Measurements from ENCODE around the gene EMX2. TPM values are rescaled to one million over a fixed set of nuclear protein-coding genes. Genes with fewer than 3 reads are reported as not detected.
"Not testable (repeated sequence)": the region's sequence is repeated elsewhere in the genome, so short reads cannot be mapped to it uniquely, and the experiment has no call there.

The EMX2 gene
- total RNA-seq, result 2.0 TPM

DNA sequence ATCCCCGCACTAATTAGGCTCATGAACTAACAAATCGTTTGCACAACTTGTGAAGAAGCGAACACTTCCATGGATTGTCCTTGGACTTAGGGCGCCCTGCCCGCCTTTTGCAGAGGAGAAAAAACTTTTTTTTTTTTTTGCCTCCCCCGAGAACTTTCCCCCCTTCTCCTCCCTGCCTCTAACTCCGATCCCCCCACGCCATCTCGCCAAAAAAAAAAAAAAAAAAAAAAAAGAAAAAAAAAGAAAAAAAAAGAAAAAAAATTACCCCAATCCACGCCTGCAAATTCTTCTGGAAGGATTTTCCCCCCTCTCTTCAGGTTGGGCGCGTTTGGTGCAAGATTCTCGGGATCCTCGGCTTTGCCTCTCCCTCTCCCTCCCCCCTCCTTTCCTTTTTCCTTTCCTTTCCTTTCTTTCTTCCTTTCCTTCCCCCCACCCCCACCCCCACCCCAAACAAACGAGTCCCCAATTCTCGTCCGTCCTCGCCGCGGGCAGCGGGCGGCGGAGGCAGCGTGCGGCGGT lies at the start of gene EMX2:
TSS of gene EMX2 (plus strand) at position 41 of the 519 bp plus-strand sequence. CDS start 522 bp downstream, outside the sequence.
- FAIRE-seq, result no peak
- no peak for DNase-seq (ENCODE audit: low spot score in 2 of 2)

DNA sequence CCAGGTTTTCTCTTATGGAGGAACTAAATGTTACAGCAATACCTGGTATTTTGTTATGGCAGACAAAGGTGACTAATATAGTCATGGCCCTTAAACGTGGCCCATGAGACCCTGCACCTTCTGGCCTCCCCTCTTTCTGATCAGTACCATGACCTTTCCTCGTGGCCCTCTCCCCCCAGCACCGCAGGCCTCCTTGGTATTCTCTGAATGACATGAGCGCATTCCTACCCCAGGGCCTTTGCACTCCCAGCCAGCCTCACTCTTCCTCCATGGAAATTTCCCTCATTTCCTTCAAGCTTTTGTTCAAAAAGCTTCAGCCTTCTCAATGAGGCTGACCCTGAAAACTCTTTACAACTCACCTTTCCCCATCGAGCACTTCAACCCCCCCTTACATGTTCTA lies 46.5 kb upstream of the EMX2 start:
- FAIRE-seq, result no peak
- DNase-seq (ENCODE audit: low spot score in 2 of 2), result no peak

DNA sequence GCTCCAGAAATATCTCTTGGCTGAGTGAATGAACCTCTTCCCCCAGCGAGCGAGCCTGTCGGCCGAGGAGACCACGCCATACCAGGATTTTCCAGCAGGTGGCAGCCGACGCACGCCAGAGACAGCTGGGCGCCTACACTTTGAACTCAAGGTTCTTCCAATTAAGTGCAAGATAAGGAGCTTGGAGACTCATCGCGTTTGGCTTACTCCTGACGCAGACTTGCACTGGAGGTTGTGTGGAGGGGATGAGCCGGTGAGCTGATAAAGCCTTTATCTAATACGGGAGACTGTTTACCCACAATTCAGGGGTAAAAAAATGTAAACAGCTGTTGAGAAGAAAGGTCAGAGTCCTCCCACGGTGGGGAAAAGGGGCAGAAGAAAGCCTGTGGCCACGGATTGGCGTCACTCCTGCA lies 45.9 kb upstream of the EMX2 start:
- DNase-seq (ENCODE audit: low spot score in 2 of 2) (peak; percentile 31 to 76), FAIRE-seq (no peak)

DNA sequence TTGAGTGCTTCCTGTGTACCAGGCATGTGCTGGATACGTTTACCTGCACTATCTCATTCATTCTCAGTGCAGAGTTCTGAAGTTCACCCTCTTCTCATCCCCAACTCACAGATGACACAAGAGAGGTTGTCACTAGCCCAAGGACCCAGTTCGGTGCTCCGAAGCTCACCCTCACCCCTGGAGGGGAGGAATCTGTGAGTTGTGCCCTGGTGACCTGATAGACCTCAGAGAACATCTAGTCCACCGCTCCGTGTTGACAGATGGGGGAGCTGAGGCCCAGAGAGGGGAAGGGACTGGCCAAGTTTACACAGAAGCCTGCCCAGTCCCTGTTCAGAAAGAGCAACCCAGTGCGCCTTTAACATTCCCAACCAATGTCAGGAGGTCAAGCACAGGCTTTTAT lies 44.8 kb upstream of the EMX2 start:
- FAIRE-seq (no peak), DNase-seq (ENCODE audit: low spot score in 2 of 2) (no peak)

DNA sequence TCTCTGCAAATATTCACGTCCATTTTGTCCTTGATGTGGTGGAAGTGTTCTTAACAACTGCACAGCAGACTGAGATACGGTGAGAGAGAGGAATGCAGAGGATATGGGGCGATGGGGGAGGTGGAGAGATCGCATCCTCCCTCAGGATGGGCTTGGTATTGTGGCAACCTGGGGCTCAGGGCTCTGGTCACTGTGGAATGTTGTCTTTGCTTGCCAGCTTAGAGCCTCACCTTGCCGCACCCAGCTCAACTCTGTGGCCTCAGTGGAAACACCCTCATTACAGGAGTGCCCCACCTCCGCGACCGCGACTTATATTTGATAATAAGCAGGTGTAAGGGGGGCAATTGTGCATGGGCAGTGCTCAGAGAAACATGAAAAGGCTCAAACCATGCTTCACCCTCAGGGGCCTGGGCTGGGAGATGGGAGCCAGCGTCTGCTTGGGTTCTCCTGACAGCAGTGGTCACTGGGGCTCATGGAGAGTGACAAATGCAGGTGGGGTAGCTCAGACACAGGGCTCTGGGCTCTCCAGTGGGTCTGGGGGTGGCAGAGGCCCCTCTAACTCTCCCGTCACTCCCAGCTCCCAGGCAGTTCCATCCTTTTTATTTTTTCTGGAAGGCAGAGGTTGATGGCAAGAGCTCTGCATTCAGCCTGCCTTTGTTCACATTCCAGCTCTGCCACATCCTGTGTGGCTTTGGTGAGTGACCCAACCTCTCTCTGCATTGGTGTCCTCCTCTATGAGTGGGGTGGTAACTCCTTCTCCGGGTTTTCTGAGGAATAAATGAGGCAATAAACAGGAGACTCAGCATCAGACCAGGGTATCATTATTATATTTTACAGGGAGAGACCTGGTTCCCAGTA lies 43.1 kb upstream of the EMX2 start:
- DNase-seq (ENCODE audit: low spot score in 2 of 2), result no peak
- no peak for FAIRE-seq

DNA sequence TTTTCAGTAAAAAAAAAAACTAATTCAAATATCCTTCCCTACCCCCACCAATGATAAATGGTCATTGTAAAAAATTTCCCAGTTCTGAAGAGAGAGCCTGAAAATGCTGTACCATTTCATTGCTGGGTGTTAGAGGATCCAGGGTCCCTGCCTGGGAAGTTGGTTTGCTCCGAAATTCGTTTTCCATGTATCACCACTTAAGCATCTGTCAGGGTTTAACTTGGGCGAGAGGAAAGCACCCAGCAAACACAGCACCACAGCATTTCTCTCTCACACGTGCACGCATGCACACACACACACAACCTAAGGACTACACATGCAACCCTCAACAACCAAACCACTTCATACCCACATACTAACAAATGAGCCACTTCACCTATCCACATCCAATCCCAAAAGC lies 42.1 kb upstream of the EMX2 start:
- no peak for FAIRE-seq
- DNase-seq (ENCODE audit: low spot score in 2 of 2), result no peak

DNA sequence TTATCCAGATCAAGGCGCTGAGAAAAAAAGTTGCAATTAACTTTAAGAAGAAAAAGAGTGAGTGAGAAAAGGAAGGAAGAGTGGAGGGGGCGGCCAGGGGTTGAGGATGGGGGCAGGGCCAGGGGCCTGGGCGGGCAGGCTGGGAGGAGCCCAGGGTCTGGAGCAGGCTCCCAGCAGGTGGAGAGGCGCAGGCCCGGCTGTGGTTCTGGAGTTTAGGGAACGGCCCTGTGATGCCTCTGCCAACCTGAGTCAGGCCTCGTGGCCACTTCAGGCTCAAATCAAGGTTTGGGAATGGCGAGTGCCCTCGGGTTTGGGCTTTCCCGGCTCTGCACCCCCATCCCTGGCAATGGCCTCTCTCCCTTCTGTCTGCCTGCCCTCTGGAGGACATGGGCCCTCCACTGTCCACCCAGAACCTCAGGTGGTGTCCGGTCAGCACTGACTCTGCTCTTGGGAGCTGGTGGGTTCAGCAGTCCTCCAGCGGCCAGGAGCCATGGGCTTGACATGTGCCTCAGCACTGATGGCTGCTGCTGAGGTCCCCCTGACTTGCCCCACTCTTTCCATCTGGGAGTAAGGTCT lies 41.0 kb upstream of the EMX2 start:
- FAIRE-seq, result no peak
- no peak for DNase-seq (ENCODE audit: low spot score in 2 of 2)

DNA sequence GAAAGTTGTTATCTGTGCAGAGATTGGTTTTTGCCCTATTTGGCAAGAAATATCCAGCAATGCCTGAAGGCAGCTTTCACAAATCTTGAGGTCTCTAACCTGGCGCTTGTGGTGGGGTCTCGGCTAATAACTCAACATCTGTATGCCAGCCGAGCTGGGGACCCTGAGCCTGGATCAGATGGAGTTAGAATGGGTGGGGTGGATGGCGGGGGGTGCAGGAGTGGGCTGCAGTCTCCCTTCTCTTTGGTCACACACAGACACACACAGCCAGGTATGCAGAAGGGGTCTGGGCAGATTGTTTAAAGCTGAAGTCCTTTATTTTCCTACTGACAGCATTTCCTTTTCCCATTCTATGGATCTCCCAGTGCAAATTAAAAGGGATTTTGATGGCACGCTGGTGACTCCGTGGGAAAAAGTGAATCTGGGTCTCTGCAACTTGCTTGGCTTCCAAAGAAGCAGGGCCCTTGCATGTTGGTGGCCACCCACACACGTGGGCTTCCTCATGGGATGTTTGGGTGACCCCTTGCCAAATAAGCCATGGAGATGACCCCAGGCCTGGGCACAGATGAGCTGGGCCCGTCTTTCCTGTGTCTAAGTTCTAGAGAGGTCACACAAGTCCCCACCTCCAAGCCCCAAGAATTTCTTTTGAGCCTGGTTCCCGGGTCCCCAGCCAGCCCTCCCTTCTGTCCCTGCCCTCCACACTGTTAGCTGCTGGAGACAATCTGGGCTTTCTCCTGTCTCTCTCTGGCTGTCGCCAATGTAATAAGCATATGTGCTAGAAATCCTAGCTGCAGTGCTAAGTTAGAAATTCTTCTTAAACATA lies 39.9 kb upstream of the EMX2 start:
- no peak for FAIRE-seq
- DNase-seq (ENCODE audit: low spot score in 2 of 2), result no peak

DNA sequence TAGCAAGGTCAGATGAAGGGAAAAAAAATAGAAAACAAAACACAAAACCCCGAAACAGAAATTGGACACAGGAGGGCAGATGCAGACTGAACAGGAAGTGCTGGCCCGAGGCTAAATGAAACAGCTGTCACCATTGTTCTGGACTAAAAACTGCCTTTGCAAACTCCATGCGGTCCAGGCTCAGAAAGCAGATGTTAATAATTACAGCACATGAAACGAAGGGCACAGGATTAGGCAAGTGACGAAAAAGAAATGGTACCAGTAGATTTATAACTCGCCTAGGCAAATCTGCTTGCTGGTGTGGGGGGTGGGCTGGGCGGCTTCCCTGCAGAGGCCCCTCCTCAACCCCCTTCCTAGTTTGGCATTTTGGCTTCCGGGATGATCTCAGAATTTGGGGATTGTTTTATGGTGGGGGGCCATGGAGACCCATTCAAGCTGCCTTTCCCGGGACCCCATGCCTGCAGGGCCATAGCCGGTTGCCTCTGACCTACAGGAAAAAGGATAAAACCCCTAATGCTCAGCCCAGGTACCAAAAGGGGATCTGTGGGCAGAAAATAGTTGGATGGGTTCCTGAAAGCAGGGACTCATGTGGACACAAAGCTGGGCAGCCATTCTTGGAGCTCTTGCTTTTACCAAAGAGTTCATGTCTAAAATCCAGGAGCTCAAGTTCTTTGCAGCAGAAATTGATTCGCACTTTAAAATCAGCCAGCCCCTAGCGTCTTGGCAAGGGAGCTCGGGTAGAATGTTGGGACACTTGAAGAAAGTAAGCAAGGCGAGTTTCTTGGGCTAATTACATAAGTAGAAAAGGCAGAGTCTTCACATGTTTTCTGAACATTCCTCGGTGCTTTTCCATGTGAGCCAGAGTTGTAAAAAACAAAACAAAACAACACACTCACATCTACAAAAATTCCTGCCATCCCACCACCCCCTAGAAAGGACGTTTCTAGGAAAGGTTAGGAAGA lies 39.0 kb upstream of the EMX2 start:
- FAIRE-seq (no peak), DNase-seq (ENCODE audit: low spot score in 2 of 2) (no peak)

DNA sequence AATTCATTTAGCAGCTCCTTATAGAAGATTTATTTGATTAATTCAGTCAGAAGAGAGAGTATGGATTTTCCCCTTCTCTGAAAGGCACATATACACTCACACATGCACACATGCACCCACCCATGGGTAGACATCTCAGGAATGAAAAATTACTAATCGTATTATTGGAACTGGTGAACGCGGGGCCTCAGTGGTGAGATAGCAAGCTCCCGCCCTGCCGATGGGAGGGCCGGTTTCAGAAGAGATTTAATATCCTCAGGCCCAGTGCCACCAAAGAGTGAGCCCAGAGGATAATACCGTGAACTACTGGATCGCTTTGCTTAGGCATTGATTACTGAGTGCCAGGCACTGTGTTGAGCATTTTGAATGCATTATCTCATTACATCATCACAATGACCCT lies 38.0 kb upstream of the EMX2 start:
- FAIRE-seq (no peak), DNase-seq (ENCODE audit: low spot score in 2 of 2) (no peak)

DNA sequence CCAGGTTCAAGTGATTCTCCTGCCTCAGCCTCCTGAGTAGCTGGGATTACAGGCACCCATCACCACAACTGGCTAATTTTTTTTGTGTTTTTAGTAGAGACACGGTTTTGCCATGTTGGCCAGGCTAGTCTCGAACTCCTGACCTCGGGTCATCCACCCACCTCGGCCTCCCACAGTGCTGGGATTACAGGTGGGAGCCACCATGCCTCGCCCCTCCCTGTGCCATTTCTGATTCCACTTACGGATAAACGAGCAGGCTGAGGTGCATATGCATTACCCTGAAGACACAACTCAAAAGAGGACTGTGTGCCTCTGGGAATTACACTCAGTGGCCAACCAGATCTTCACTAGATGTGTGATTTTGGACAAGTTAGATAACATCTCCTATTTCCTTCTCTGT lies 35.5 kb upstream of the EMX2 start:
- not testable (repeated sequence) for DNase-seq (ENCODE audit: low spot score in 2 of 2); FAIRE-seq

DNA sequence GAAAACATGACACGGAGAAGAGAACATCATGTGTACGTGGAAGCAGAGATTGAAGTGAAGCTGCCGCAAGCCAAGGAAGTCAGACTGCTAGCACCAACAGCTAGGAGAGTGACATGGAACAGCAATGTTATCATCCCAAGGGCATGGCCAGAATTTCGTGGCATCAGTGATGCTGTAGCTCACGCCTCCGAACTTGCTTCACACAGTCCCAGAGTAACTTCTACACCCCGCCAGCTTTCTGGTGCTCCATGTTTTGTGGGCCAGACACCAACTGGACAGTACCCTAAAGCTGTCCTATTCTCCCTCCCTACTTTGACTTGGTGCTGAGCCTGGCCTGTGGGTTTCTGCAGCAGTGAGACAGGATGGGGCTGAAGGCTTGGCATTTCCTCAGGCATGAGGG lies 33.0 kb upstream of the EMX2 start:
- DNase-seq (ENCODE audit: low spot score in 2 of 2), result no peak
- no peak for FAIRE-seq

DNA sequence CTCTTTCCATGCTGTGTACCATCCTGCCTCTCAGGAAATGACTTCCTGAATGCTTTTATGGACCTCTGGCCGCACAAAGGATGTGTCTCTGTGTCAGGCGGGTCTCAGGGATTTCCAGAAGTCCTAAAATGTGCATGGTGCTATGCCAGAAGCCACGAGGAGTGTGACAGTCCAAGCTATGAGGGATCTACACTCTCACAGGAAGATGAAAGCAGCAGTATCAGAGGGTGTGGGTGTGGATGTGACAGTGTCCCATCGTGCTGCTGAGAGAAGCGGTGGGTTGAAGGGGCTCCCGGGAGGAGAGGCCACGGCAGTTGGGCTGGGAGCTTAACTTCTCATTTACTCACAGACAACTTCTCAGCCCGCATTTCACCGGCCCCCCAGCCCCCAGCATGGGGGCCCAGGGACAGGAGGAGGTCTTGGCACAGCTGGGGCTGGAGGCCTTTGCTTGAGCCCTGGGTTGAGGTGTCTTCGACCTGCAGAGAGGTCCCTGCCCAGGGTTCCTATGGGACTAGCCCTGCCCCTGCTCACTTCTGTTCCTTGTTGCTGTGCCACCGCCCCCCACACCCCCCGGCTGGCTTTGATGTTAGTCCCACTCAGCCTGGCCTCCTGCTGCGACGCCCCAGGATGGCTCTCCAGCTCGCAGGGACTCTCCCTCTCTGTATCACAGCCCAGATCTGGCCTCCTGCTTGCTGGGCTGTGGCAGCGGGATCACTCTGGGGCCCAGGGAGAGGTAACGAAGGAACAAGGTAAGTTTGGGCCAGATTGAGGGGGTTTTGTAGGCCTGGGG lies 30.8 kb upstream of the EMX2 start:
- FAIRE-seq, result no peak

DNA sequence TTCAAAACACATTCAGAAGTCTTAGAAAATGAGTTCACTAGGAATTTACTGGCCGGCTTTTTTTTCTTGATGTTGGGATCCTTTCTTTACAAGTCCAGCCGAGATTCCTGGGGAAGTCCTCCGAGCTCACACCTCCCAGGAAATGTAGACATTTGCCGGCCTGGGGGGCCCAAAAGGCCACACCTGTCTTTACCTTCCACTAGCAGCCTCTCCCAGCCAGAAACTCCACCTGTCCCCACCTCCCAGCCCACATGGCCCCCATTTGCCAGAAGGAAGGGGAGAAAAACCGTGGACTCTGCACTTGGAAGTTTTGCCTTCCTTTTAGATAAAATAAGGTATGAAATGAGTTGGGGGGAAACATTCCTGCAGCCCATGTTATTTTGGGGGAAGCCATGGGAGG lies 27.6 kb upstream of the EMX2 start:
- FAIRE-seq, result no peak
- no peak for DNase-seq (ENCODE audit: low spot score in 2 of 2)

More for the DNA sequence above, 30.8 kb upstream of the EMX2 start:
- no peak for DNase-seq (ENCODE audit: low spot score in 2 of 2)

DNA sequence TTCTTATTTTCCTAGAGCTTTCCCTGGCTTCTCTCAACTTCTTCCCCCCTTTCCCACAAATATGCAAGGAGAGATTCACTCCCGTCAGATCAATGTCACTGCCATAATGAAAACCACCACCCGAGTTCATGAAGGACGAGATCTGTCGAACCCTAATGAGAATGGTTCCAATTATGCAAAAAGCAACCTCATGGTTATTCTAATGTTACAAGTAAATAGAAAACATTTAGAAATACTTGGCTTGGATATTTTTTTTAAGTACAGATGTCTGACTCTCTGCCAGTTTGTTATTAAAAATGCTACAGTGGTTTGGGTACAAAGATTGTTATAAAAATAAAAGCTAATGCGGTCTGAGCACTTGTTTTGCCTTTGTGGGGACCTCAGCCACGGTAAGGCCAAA lies 25.9 kb upstream of the EMX2 start:
- DNase-seq (ENCODE audit: low spot score in 2 of 2) (no peak), FAIRE-seq (no peak)

DNA sequence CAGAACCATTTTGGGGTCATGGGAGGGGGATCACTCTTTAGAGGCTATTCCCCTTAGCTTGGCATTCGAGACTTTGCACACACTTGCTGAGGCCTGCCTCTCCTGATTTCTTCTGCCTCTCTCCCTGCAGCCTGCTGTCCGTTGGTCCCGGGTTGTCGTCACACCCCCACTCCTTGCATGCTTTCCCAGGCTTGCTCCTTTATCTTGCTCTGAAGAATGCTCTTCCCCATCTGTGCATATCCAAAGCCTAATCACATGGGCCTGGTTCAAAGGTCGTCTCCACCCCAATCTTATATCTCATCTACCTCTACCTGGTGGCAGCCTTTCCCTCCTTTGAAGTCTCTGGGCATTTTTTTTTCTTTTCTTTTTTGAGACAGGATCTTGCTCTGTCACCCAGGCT lies 24.3 kb upstream of the EMX2 start:
- no peak for FAIRE-seq
- no peak for DNase-seq (ENCODE audit: low spot score in 2 of 2)

DNA sequence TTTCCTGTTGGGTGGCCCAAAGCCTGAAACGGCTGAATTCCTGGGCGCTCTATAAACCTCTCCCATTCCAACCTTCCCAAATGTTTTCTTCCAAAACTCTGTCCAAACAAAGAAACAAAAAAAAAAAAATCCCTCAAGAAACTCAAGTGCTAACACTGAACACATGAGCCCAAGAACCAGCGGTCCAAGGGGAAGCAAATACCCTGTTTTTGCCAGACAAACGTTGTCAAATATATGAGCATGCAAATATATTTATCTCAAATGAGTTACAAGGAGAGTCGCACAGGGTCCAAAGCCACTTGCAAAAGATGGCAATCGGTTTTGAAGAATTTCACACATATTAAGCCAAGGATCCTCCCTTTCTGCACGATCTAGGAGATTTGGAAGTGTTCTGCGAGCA lies 23.3 kb upstream of the EMX2 start:
- DNase-seq (ENCODE audit: low spot score in 2 of 2) (no peak), FAIRE-seq (no peak)

DNA sequence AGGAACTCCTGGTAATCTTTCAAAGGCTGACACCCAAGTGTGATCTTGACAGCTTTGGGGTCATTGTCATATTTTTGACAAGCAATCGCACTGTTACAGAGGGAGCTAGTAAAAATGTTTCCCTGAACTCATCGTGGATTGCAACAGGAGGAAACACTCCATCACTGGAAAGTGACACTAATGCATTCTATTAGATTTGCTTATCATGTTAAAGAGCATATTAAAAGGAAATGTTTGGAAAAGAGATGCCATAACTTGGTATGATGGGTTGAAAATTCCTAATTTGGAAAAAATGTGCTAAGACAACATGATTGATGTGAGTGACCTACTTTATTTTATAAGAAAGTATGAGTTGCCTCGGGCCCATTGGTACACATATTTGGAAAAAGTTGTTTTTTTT lies 22.7 kb upstream of the EMX2 start:
- FAIRE-seq (no peak), DNase-seq (ENCODE audit: low spot score in 2 of 2) (no peak)

DNA sequence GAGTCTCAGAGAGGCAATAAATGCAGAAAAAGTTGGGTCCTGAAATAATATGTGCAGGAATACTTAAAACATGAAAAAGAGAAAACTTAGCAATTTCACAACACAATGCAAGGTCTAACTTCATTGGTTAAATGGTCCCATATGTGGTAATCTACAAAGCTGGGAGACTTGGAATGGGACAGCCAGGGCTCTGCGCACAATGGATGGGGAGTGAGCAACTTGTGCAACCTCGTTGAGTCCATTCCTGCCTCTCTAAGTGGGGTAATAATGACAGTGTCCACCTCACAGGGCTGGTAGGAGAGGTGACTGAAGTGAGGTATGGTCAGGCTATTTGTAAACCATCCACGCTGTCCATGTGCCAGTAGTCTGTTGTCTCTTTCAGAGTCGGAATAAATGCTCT lies 11.8 kb upstream of the EMX2 start:
- no peak for FAIRE-seq
- no peak for DNase-seq (ENCODE audit: low spot score in 2 of 2)

All from frontal cortex (tissue), 4 donors.